Adipose tissue (tissue), 3 donors: ENCODE data around the gene EMILIN2. TPM values are rescaled to one million over a fixed set of nuclear protein-coding genes. Genes with fewer than 3 reads are reported as not detected.
"Not testable (repeated sequence)": the region's sequence is repeated elsewhere in the genome, so short reads cannot be mapped to it uniquely, and the experiment has no call there.

Experiments
- H3K27ac ChIP-seq: one replicate; pipeline ENCODE4 v1.5.1; 2013; ENCODE audit warnings: low read depth, low read length
- WGBS, 3 donors: extraction: QIAGEN DNeasy Blood & Tissue Kit; methylation state at CpG; one replicate each; pipeline ENCODE4 v1.1.7; 2013; 5-methylcytosine and 5-hydroxymethylcytosine counted together
- polyA plus RNA-seq, 3 donors: library from polyadenylated mRNA; stranded (reverse); fragments of 200-250 nt; gene quantifications; one replicate each; pipeline ENCODE4 v1.2.3, GENCODE V29; 2013
- donor health status: healthy with polysubstance abuse.
- donor health status: Bipolar disorder and iron deficiency.
- donor health status: healthy.

Gene EMILIN2
- polyA plus RNA-seq, 3 donors: 2.9 to 18.9 (median 14.4) TPM

DNA sequence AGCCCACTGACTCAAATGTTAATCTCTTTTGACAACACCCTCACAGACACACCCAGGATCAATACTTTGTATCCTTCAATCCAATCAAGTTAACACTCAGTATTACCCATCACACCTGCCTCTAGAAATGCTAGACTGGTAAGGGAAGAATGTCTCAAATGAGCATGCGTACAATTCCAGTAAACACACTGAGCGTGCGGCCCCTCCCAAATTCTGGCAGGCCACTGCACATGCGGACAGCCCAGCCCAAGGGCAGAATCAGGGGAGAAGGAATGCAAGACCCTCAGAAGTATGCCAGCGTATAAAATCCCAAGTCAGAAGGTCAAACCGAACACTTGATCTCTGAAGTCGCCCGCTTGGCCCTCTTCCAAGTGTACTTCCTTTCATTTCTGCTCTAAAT, 7.6 kb upstream of the EMILIN2 start:
- 80 to 83% (median 82%) methylated on average over 8 of the region's 8 CpGs for WGBS, 3 donors
- no peak overlapping the region for H3K27ac ChIP-seq

DNA sequence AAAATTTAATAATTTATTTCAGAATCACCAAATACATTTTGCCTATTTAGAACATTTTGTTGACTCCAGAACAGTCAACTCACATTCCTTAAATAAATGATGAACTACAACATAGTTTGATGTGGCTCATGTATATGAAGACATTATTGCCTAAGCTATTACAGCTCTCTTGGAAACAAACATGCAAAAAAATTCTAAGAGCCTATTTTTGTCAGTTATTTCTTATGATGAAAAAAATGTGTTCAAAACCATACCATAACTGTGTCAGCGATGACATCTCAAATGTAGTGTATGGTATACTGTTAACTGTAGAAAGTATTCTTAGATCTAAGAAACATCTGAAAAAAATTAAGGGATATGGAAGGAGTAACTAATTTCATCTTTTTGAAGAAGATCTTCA, 6.3 kb upstream of the EMILIN2 start:
- WGBS, 3 donors: 95 to 100% (median 97%) methylated on average over 1 of the region's 1 CpG
- no peak overlapping the region for H3K27ac ChIP-seq

DNA sequence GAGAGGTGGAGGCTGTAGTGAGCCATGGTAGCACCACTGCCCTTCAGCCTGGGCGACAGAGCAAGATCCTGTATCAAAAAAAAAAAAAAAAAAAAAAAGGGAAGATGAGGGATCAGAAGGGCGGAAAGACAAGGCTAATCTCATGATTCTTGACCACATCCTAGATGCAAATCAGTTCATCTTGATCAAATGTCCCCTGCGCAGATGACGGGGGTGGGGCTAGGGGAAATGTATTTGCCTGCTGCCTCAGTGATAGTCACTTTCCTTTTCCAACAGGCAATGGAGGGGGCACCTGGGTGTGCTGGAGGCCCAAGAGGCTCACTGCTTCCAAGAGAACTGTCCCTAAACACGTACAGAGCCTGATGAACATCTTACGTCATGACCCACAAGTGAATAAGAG, 3.7 kb upstream of the EMILIN2 start:
- 59 to 86% (median 65%) methylated on average over 6 of the region's 6 CpGs for WGBS, 3 donors
- no peak overlapping the region for H3K27ac ChIP-seq

DNA sequence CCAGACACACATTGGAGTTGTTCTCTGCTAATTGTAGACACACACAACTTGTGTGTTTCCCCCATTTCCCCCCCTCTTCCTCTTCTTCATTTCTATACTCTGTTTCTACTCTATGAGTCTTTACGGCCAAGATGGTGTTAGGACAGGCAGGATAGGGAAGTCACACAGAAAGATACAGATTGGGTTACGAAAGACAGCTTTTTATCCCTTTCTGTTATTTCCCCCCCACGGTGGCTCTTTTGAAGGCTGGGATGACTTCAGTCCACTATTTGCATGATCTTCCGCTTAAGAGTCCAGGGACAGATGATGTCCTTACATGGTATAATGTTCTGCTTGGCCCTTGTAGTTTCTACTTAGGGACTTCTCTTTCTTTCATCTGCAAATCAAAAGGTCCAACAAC, 1.6 kb upstream of the EMILIN2 start:
- no peak overlapping the region for H3K27ac ChIP-seq
- 46 to 88% (median 62%) methylated on average over 4 of the region's 4 CpGs for WGBS, 3 donors

DNA sequence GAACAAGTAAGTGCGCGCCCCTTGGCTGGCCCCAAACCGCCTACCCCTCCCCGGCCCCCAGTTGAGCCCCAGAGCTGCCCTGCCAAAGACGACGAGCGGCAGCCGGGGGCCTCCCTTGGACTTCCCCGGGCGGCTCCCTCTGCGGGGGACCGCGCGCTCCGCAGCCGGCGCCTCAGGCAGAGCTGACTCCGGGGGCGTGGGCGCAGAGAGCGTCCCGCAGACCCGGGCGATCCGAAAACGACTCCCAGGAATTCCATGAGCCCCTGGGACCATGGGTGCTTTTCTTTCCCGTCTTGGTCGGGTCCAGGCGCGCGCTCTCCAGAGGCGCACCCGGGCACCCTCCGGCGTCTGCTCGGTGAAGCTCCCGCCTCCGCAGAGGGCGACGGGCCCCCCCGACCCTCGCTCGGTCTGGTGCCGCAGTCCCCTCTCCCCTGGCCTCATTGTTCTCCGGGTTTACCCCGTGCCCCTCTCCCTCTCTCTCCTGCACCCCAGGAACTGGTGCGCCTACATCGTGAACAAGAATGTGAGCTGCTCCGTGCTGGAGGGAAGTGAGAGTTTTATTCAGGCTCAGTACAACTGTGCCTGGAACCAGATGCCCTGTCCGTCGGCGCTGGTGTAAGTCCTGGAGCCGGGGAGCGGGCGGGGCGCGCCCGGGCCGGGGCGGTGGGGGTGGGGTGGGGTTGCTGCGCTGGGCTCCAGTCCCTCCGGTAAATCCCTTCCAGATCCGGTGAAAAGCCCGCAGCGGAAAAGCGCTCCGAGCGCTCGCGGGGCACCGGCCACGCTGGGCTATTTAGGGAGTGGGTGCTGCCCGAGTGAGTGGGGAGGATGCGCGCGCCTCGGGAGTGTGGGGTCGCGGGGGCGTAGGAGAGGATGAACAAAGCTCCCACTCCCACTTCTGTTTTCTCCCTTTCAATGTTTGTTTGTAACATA, 776 bp downstream of the EMILIN2 start:
- WGBS, 3 donors: 1% methylated on average over 75 to 80 of the region's 80 CpGs
- H3K27ac ChIP-seq: peak overlapping the region; percentile 92

DNA sequence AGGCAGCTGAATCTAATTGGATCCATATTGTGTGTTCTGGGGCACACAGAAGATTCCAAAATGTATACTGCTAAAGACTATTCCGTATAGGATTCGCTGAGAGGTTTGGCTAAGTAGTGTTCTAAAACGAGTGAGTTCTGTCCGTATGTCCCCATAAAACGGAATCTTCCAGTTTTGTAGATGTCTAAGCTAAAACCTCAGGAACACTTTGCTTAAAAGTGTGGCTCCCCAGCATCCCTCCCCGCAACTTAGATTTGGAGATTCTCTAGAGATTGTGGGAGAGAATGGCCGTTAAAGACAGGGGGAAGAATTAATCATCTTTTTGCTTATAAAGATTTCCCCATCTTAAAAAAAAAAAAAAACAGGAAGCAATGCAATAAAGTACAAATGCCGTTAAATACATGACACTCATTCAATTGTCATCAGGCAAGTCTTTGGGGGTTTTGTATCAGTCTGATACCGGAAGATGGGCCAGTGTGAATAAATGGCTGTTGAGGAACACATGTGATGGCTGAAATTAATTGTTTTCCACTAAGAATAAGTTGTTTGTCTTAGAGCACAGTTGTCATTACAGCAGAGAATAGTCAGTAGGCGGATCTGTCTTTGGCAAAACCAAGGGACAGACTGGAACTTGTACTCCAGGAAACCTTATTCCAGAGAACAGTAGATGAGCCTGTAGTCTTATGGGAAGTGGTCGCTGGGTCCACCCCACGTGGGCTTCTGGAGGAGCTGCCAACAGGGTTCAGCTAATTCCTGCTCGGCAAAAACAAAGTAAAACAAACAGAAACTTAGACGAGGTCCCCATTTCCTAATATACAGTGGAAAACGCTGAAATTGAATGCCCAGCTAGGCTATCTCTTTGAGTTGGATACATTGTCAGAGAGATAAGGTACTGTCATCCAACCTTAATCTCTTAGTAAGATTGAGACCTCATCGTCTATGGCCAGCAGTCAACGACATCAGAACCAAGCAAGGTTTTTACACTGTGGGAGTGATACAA, 1.7 kb downstream of the EMILIN2 start:
- H3K27ac ChIP-seq: no peak overlapping the region
- WGBS, 3 donors: 13 to 31% (median 15%) methylated on average over 17 of the region's 17 CpGs

DNA sequence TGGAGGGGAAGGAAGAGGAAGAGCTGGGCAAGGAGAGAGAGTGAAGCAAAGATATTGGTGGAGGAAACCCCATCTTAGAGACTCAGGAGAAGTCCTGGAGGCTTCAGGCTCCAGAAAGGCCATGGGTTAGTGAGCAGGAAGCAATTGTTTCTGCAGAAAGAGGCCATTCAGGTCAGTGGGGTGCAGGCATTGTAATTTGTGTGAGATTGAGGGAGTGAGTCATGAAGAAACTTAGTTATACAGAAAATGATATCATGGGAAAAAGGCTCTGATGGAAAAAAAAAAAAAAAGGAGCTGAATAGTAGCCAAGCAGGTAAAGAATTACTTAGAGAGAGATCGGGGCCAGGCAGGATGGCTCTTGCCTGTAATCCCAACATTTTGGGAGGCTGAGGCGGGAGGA, 4.0 kb downstream of the EMILIN2 start:
- H3K27ac ChIP-seq: no peak overlapping the region
- 78 to 100% (median 94%) methylated on average over 2 of the region's 2 CpGs for WGBS, 3 donors

DNA sequence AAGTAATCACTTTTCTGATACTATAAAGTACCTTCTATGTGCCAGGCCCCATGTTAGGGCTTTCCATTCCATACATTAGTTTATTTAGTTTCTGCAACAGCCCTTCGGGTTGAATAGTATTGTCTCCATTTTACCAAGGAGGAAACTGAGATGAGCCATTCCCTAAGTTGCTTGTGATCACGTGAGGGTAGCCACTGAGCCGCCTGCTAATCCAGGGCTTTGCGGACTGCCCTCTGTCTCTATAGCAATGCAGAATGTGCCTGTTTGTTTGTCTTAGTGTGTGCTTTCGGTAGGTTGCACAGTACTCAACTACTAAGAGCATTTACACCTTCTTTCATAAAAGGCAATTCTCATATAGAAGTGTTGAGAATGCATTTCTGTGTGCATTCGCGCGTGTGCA, 5.0 kb downstream of the EMILIN2 start:
- H3K27ac ChIP-seq: no peak overlapping the region
- WGBS, 3 donors: 92 to 95% (median 95%) methylated on average over 8 of the region's 8 CpGs

DNA sequence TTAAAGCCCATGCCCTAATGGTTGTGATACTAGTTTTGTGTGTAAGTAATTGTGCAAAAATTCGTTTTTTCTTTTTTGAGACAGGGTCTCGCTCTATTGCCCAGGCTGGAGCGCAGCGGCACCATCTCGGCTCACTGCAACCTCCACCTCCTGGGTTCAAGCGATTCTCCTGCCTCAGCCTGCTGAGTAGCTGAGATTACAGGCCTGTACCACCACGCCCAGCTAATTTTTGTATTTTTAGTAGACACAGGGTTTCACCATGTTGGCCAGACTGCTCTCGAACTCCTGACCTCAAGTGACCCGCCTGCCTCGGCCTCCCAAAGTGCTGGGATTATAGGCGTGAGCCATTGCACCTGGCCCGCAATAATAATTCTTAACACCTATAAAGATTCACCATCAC, 5.7 kb downstream of the EMILIN2 start:
- WGBS, 3 donors: 89 to 93% (median 91%) methylated on average over 12 of the region's 12 CpGs
- not testable (repeated sequence) for H3K27ac ChIP-seq

DNA sequence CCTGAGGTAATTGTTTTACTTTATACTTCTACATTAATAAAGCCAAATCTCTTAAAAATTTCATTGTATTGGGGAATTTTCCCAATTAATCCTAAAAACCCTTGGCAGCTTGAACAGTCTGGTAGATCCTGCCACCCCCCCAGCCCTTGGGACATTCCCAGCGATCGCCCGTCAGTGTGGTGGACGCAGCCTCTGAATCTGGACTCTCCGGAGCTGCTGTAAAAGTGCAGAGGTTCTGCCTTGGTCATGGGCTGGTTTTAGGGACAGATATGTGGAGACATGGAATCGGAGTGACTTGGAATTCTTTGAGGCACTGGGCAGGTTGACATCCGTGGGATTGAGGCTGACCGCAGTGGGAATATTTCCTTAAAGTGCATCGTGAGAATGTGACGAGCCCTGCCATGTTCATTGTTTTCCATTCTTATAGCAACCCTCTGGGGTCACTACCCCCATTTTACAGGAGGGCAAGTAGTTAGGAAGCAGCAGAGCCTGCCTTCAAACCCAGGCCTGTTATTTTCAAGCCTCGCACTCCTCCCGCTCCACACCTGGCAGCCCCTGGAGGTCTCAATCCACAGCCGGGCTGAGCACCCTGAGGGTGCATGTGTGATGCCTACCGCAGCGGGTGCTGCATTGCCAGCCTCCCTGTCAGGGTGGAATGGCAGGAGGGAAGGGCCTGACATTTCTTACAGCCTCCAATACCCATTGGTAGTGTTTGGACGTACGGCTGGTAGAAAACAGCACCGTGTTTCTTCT, 6.5 kb downstream of the EMILIN2 start:
- H3K27ac ChIP-seq: no peak overlapping the region
- 87 to 93% (median 87%) methylated on average over 18 of the region's 18 CpGs for WGBS, 3 donors

DNA sequence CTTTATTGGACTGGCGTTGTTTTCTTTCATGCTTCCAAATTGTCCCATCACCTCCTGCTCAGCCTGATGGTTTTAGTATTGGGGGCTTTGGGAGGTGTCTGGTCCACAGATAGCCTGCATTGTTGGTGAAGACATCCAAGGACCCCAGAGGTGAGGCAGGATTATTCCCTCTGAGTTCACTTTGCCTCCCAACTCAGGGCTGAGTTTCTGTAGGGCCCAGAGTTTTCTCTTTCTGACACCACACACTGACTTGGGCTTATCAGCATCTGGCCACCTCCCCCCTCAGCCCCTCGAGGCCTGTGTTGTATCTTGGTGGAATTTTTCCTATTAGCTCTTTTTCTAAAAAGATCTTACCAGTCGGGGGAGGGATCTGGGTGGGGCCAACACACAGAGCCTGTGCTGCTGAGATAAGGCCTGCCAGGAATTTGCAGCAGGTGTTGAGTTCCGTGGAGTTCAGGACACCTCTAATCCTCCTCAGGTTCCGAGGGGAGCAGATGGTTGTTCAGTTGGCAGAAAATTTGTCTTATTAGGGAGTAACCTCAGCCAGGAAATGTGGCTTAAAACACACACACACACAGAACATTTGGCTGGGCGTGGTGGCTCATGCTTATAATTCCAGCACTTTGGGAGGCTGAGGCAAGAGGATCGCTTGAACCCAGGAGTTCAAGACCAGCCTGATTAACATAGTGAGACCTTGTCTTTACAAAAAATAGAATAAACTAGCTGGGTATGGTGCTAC, 7.3 kb downstream of the EMILIN2 start:
- no peak overlapping the region for H3K27ac ChIP-seq
- 44 to 53% (median 51%) methylated on average over 7 of the region's 7 CpGs for WGBS, 3 donors

DNA sequence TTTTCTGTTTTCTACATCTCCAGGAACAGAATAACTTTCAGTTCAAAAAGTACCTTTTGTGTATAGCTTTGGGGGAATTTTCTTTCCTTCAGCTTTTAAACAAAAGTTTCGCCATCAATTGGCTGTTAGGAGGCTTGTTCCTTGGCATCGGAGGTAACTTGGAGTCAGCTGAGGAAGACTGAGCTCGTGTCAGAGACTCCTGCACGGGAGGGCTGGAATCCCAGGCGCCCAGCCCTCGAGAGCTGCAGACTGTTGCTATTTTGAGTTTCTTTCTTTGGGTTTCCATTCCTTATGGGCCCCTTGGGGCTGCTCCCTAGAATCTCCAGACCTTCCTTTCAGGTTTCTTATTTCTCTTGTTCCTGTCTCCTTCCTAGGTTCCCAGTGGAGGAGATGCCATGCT, 8.1 kb downstream of the EMILIN2 start:
- no peak overlapping the region for H3K27ac ChIP-seq
- WGBS, 3 donors: 41 to 88% (median 52%) methylated on average over 6 of the region's 6 CpGs

DNA sequence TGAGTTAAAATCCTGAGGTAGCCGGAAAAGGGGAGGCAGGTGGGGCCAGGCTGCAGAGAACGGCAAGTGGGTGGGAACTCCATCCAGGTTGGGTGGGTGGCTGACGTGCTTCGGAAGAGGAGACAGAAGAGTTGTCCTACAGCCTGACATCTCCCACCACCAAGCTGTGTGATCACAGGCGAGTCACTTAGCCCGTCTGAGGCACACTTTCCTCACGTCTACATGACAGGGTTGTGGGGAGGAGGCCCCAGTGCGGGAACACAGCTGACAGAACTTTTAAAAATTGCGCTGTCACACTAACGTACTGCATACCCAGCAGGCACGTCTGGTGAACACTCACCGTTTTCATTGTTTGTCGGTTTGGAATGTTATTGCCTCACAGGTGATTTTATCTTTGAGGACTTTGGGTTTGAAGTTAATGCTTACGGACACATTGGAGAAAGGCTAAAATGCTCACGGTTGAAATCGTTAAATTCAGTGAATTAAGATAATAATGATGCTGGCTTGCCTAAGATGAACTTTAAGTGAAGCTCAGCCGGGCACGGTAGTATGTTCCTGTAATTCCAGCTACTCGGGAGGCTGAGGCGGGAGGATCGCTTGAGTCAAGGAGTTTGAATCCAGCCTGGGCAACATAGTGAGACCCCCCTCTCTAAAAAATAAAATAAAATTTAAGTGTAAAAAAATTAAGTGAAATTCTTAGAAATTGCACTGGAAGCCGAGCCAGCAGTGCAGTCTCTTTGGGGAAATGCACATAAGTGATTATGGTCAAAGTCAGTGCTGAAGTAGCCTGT, 8.9 kb downstream of the EMILIN2 start:
- peak overlapping the region; percentile 34 for H3K27ac ChIP-seq
- WGBS, 3 donors: 86 to 90% (median 87%) methylated on average over 22 of the region's 22 CpGs

DNA sequence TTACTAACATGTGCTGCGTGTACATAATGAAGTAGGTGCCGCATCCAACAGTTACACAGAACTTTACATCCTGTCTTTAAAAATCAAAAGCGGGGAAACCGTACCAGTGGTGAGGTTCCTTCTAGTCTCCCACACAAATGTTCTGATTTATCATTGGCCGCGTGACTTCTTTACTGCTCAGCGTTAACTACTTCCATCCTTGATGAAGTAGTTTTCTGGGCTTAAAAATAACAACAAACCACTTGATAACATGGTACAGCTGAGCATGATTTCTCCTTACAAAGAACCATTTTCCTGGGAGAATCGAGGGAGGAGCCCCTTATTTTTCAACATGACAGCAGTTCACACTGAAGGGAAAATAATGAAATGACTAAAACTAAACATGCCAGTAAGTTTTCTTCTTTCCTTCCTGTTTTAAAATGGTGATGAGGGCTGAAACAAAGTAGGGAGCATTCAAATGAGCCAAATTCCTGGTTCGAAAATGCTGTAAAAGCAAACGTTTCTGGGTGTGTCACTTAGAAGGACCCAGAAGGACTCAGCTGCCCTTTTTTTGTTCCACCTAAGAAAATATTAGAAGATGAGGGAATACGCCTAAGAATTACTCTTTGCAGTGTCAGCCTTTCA, 9.9 kb downstream of the EMILIN2 start:
- no peak overlapping the region for H3K27ac ChIP-seq
- 22 to 60% (median 28%) methylated on average over 11 of the region's 11 CpGs for WGBS, 3 donors

DNA sequence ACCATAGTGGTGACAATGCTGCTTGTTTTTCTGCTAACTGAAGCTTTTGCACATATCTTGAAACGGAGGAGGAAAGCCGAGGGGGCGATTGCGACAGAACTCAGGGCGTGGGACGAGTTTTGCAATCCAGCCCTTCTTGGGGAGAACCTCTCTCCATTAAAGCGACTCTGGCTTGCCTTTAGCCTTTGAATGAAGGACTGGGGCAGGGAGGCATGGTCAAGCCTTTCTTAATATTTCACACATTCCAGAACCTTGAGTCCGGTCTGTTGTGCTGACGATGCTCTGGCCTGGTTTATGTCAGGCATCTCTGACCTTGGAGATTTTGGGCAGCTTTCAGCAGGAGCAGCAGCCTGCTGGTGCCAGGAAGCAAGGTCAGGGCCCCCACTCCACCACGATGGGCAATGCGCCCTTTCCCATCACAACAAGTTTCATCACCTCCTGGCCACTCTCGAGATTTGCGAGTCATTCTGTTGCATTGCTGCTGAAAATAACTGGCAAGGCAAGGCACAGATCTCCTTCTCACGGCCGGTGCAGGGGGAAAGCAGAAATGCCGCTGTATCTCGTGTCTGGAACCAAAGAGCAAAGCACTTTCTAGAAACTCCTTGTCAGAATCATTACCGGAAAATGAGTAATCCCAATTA, 10.8 kb downstream of the EMILIN2 start:
- no peak overlapping the region for H3K27ac ChIP-seq
- WGBS, 3 donors: 21 to 64% (median 30%) methylated on average over 18 of the region's 18 CpGs

DNA sequence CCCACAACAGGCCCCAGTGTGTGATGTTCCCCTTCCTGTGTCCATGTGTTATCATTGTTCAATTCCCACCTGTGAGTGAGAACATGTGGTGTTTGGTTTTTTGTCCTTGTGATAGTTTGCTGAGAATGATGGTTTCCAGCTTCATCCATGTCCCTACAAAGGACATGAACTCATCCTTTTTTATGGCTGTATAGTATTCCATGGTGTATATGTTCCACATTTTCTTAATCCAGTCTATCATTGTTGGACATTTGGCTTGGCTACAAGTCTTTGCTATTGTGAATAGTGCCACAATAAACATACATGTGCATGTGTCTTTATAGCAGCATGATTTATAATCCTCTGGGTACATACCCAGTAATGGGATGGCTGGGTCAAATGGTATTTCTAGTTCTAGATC, 13.6 kb downstream of the EMILIN2 start:
- not testable (repeated sequence) for H3K27ac ChIP-seq
